K562 (cell line): Measurements from ENCODE around the gene TAL1. TPM values are rescaled to one million over a fixed set of nuclear protein-coding genes. Genes with fewer than 3 reads are reported as not detected.

Source experiments
- ARID2 ChIP-seq: fragments of 450-650 bp; IDR thresholded peaks from 2 replicates; pipeline ENCODE4 v1.6.1; 2017; ENCODE audit warnings: antibody characterized with exemption, mild to moderate bottlenecking
- ATF7 ChIP-seq: fragments of 450-650 bp; IDR thresholded peaks from 2 replicates; pipeline ENCODE4 v1.7.1; 2014; ENCODE audit warnings: mild to moderate bottlenecking, moderate library complexity
- CHD4 ChIP-seq: fragments of 200-600 bp; sonication (generic); IDR thresholded peaks from 3 replicates; pipeline ENCODE4 v1.6.1; 2012; ENCODE audit warnings: low read depth, mild to moderate bottlenecking, mixed read lengths, low read length, inconsistent platforms; ENCODE audit not compliant: insufficient read depth, insufficient replicate concordance, poor library complexity, severe bottlenecking
- EHMT2 ChIP-seq: fragments of 450-650 bp; IDR thresholded peaks from 2 replicates; pipeline ENCODE4 v1.6.1; 2018; ENCODE audit warnings: antibody characterized with exemption
- GATAD2A ChIP-seq: fragments of 450-650 bp; IDR thresholded peaks from 2 replicates; pipeline ENCODE4 v1.6.1; 2017
- HDAC2 ChIP-seq: fragments of 450-650 bp; IDR thresholded peaks from 2 replicates; pipeline ENCODE4 v1.6.1; 2016; ENCODE audit warnings: mild to moderate bottlenecking
- ID3 ChIP-seq, 2 experiments: fragments of 250-450 bp in 1 of 2; fragments of 450-650 bp in 1 of 2; sonication (Bioruptor Pico) in 1 of 2; IDR thresholded peaks; 2 replicates each; pipeline versions ENCODE4 v1.6.1 to v1.8.0; 2016 to 2021; ENCODE audit warnings: mild to moderate bottlenecking in 2 of 2, moderate library complexity in 2 of 2, missing compliant biosample characterization in 1 of 2, missing genetic modification characterization in 1 of 2
- MTA2 ChIP-seq: fragments of 450-650 bp; IDR thresholded peaks from 2 replicates; pipeline ENCODE4 v1.6.1; 2016; ENCODE audit warnings: low read depth
- NFRKB ChIP-seq: fragments of 450-650 bp; IDR thresholded peaks from 2 replicates; pipeline ENCODE4 v1.6.1; 2016; ENCODE audit warnings: low read depth
- SMARCA5 ChIP-seq: fragments of 450-650 bp; IDR thresholded peaks from 2 replicates; pipeline ENCODE4 v1.6.1; 2016
- SMC3 ChIP-seq: conservative IDR thresholded peaks from 2 replicates; pipeline ENCODE4 v1.6.1; 2011; ENCODE audit warnings: low read depth, low read length, improper control_type of control experiment; ENCODE audit not compliant: insufficient read depth
- SREBF2 ChIP-seq: sonication (generic); formaldehyde crosslinking; IDR thresholded peaks from 2 replicates; pipeline ENCODE4 v1.4.0; 2020; ENCODE audit warnings: mild to moderate bottlenecking, missing genetic modification reagents
- ZHX1 ChIP-seq: fragments of 150-350 bp; conservative IDR thresholded peaks from 2 replicates; pipeline ENCODE4 v1.6.1; 2014; ENCODE audit warnings: low read length
- ZKSCAN1 ChIP-seq: fragments of 150-350 bp; IDR thresholded peaks from 2 replicates; pipeline ENCODE4 v1.6.1; 2016; ENCODE audit warnings: low read depth, low read length
- ZNF274 ChIP-seq: IDR thresholded peaks from 2 replicates; pipeline ENCODE4 v1.6.1; 2011; ENCODE audit warnings: low read depth, mild to moderate bottlenecking, low read length, moderate library complexity, borderline replicate concordance
- ZNF77 ChIP-seq: fragments of 250-450 bp; sonication (Bioruptor Pico); IDR thresholded peaks from 2 replicates; pipeline ENCODE4 v1.5.0; 2020
- polyA plus RNA-seq, 8 experiments: library from polyadenylated mRNA; depleted of rRNA in 4 of 8; stranded (reverse) in 5 of 8; unstranded in 3 of 8; fragments of >200 nt; fragmentation: Nextera tagmentation in 2 of 8; fragmentation: Illumina TruSeq in 1 of 8; extraction: Ambion mirVana in 2 of 8; extraction: Trizol in 1 of 8; gene quantifications; 2 replicates each; pipeline versions ENCODE4 v1.2.1 to v1.2.3, GENCODE V29; 2011 to 2014; ENCODE audit warnings: inconsistent platforms in 1 of 8, missing spikeins in 1 of 8
- total RNA-seq, 7 experiments: library from RNA; depleted of rRNA in 6 of 7; stranded (reverse); fragments of >200 nt in 6 of 7; fragmentation: Illumina TruSeq in 2 of 7; extraction: Trizol in 2 of 7; gene quantifications; 2 replicates each; pipeline versions ENCODE4 v1.2.1 to v1.2.3, GENCODE V29; 2011 to 2021; ENCODE audit warnings: low replicate concordance in 1 of 7
- TF ChIP-seq, protein P1 (sequence below): fragments of 450-650 bp; IDR thresholded peaks from 2 replicates; pipeline ENCODE4 v1.6.1; 2016
- TF ChIP-seq, protein P2 (sequence below): fragments of 250-450 bp; sonication (Bioruptor Pico); IDR thresholded peaks from 2 replicates; pipeline ENCODE4 v1.9.0; 2021; ENCODE audit warnings: mild to moderate bottlenecking
- TF ChIP-seq, protein P3 (sequence below): fragments of 450-650 bp; conservative IDR thresholded peaks from 2 replicates; pipeline ENCODE4 v1.6.1; 2016; ENCODE audit warnings: missing genetic modification characterization, low read depth, mild to moderate bottlenecking, missing compliant biosample characterization, moderate library complexity

TAL1 gene
- total and polyA plus RNA-seq, 9 of the 15 experiments (the other 6 are each of a cell fraction or from before 2014, with no cell fraction given) = 18.5 to 106 (median 59.7) TPM

- TF ChIP-seq CHD4 (no peak), ZKSCAN1 (0 out of 2 replicates have a peak, but pooled peaks have one; percentile 27), ZNF274 (no peak), MTA2 (no peak), ZNF77 (CRISPR knock-in tag) (no peak), SREBF2 (no peak), SMC3 (peak; percentile 87), ZHX1 (0 out of 2 replicates have a peak, but pooled peaks have one; percentile 24), HDAC2 (no peak), SMARCA5 (peak; percentile 79), GATAD2A (no peak), NFRKB (no peak), ID3 (CRISPR knock-in tag; IDR thresholded peaks at IDR 0.05) (no peak), ID3 (tag; IDR thresholded peaks at IDR 0.05) (no peak), EHMT2 (peak; percentile 29; the same call in 1 of the 2 replicates), ARID2 (peak; percentile 37; the same call in 1 of the 2 replicates), ATF7 (peak; percentile 39; the same call in 1 of the 2 replicates)
- TF ChIP-seq, protein P1, sequence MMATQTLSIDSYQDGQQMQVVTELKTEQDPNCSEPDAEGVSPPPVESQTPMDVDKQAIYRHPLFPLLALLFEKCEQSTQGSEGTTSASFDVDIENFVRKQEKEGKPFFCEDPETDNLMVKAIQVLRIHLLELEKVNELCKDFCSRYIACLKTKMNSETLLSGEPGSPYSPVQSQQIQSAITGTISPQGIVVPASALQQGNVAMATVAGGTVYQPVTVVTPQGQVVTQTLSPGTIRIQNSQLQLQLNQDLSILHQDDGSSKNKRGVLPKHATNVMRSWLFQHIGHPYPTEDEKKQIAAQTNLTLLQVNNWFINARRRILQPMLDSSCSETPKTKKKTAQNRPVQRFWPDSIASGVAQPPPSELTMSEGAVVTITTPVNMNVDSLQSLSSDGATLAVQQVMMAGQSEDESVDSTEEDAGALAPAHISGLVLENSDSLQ = peak; percentile 82
- TF ChIP-seq, protein P2, sequence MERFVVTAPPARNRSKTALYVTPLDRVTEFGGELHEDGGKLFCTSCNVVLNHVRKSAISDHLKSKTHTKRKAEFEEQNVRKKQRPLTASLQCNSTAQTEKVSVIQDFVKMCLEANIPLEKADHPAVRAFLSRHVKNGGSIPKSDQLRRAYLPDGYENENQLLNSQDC (CRISPR knock-in tag) = no peak
- TF ChIP-seq, protein P3, sequence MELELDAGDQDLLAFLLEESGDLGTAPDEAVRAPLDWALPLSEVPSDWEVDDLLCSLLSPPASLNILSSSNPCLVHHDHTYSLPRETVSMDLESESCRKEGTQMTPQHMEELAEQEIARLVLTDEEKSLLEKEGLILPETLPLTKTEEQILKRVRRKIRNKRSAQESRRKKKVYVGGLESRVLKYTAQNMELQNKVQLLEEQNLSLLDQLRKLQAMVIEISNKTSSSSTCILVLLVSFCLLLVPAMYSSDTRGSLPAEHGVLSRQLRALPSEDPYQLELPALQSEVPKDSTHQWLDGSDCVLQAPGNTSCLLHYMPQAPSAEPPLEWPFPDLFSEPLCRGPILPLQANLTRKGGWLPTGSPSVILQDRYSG (tag) = no peak
Observed at GRCh38 chr1:47175227-47175934, 56.6 kb downstream of the TAL1 start (continued).
